NOMO-1 (cell line): ENCODE results near the gene KLF2.
"Not testable (repeated sequence)": the region's sequence is repeated elsewhere in the genome, so short reads cannot be mapped to it uniquely, and the experiment has no call there.

Source experiments
- DNase-seq, 2 experiments: peaks; one replicate each; lab custom pipeline; 2025; ENCODE audit not compliant: unreplicated experiment in 2 of 2; lab: John Stamatoyannopoulos, UW

Gene KLF2

DNA sequence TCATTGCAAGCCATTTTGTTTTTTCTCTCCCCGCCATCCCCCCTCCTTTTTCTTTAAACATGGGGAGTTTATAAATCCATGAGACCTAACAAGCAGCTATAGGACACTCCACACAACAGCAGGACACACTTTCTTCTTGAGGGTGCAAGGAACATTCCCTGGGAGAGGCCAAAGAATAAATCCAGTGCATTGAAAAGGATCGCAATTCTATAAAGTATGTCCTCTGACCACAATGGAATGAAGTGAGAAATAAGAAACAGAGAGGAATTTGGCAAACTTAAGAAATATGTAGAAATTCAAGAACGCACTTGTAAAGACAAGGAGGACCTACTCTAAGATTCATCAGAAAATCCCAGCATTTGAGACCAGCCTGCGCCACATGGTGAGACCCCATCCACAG, 11.9 kb downstream of the KLF2 start:
- no peak for DNase-seq

DNA sequence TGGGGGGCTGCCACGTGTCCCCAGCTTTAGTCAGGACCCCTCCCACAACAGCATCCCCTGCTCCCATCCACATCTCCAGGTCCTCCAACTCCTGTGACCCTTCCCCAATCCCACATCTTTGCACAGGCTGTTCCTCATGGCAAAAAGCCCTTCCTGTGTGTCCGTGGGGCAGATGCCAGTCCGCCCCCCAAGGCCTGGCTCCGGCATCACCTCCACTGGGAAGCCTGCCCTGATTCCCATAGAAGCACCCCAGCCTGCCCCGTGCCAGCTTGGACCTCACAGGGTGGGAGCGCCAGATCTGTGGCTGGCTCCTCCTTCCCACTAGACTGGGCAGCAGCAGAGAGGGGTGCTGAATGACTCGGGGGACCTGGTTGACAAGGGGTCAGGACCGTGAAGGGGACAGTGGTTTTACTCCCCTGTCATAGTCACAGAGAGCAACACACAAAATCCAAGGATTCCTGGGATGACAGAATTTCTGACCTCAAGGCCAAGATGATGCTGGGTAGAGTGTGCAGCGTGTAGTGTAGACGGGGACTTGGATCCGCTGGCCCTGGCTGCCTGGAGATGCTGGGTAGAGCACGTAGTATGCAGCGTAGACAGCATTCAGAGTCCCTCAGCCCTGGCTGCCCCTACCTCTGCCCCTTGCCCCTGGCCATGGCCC, 13.3 kb downstream of the KLF2 start:
- DNase-seq = no peak

DNA sequence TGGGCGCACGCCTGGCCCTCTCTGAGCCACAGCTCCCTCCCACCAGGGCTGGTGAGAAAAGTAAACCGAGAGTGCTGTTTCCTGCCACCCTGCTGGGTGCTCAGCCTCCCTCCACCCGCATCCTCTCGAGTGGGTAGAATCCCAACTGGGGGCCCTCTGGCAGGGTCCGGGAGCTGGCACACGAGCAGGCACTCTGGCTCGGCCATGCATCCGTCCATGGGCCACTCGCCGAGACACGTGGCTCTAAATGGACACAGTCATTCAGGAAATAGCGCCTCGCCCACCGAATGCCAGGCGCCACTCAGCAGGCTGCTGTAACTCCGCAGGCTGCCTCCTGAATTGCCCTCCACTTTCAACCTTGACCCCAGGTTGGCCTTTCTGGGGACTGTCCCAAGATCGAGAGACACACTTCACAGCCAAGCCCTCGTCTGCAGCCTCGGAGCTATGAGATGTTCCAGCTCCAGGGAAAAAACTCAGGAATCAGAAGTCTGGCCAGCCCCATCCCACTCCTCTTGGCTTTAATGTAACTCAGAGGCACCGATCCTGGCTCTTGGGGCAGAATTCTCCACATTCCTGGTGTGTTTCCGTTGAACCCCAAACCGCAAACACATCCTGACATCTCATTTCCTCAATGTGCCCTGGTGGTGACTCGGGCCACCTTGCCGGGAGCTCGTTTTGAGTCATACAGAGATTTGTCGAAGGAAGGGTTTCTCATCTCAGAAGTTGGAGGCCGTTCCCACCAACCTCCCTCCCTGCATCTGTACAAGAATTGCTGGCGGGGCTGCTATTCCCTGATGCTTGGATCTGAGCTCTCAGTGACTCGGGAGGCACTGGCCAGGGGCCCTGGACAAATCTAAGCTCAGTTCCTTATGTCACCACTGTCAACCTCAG, 14.1 kb downstream of the KLF2 start:
- peak; percentile 35 to 62 for DNase-seq

DNA sequence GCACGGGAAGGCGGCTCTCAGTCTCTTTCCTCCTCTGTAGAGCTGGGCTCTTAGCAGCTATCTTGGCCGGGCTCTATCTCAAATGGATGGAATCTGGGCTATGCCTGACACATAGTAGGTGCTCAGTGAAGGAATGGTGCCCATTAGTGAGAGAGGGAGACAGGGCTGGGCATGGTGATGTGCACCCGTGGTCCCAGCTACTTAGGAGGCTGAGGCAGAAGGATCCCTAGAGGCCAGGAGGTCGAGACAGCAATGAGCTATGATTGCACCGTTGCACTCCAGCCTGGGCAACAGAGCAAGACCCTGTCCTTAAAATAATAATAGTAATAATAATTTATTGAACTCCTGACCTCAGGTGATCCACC, 14.7 kb downstream of the KLF2 start:
- DNase-seq = no peak

DNA sequence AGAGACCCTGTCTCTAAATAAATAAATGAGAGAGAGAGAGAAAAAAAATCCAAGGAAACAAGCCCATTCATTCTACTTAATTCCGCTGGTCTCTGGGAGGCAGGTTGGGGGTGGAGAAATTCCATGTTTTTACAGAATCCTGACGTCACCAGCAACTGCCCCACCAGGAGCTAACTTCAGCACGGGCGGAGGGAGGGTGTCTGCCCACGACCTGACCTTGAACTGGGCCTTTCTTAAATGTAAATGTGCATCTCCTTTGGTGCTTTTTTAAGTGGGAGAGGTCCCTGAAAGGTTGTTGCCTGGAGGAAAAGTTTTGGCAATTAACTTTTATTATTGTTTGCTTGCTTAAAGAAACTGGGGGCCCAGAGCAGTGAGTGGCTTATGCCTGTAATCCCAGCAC, 15.5 kb downstream of the KLF2 start:
- no peak for DNase-seq

DNA sequence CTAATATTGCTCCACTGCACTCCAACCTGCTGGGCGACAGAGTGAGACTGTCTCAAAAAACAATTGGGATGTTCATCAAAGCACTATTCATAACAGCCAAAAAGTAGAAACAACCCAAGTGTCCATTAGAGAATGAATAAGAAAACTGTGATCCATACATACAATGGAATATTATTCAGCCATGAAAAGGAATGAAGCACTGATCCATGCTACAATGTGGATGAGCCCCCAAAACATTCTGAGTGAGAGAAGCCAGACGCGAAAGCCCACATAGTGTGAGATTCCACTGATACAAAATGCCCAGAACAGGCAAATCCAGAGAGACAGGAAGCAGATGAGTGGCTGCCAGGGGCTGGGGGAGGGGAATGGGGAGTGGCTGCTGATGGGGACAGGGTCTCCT, 16.0 kb downstream of the KLF2 start:
- DNase-seq = no peak

DNA sequence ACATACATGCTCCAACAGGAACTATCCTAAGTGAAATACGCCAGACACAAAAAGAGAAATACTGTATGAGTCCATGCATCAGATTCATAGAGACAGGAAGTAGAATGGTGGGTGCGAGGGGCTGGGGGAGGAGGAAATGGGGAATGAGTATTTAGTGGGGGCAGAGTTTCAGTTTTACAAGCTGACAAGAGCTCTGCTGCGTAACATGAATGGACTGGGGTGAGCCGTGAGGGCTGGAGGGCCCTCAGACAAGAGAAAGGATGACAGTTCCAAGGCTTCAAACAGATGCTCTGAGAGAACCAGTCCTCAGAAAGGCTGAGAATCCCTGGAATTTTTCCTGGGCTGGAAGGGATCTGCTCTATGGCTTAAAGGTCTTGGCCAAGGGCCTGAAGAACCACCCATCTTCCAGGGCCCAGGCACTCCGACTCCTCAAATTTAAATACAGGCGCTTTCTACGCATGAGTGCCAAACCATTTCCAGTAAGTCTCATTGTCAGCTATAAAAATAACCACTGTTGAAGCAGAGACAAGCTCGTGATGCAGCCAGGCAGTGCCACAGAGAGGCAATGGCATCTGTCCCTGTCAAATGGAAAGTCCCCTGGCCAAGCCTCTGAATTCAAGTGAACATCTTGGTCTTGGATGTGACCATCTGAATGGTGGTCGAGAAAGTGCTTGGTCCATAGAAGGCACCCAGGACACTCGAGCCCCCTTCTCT, 17.5 kb downstream of the KLF2 start:
- DNase-seq = peak; percentile 18 to 29

DNA sequence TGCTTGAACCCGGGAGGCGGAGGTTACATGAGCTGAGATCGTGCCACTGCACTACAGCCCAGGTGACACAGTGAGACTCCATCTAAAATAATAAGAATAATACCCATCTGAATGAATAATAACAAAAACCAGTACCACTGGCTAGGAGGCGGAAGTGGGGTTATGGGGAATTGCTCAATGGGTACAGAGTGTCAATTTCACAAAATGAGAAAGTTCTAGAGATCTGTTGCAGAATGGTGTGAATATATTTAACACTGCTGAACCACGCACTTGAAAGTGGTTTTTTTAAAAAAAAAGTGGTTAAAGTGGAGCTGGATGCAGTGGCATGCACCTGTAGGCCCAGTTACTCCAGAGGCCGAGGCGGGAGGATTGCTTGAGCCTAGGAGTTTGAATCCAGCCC, 18.5 kb downstream of the KLF2 start:
- peak in 1 of 2 experiments; percentile 16 for DNase-seq

DNA sequence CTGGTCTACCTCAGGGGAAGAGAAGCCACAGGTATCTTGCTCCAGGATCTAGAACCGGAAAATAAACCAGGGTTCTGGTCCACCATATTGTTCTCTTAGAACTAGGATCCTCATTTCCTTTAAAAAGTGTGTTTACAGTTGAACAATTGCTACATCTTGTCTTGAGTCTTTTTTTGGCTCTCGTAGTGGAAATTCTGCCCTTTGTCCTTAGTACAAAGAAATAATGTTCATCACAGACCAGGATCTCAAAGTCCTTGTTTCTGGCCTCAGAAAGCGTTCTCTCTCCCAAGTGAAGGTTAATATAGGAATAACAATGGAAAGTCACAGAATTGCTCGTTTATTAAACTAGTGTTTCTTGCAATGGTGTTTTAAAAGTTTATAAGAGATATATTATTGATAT, 20.8 kb downstream of the KLF2 start:
- DNase-seq = no peak

DNA sequence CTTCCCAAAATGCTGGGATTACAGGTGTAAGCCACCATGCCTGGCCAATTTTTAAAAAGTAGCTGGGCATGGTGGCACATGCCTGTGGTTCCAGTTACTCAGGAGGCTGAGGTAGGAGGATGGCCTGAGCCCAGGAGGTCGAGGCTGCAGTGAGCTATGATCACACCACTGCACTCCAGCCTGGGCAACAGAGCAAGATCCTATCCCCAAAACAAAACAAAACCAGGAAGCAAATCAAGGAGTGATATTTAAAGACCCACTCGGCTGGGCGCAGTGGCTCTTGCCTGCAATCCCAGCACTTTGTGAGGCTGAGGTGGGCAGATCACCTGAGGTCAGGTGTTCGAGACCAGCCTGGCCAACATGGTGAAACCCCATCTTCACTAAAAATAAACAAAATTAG, 22.5 kb downstream of the KLF2 start:
- not testable (repeated sequence) for DNase-seq

DNA sequence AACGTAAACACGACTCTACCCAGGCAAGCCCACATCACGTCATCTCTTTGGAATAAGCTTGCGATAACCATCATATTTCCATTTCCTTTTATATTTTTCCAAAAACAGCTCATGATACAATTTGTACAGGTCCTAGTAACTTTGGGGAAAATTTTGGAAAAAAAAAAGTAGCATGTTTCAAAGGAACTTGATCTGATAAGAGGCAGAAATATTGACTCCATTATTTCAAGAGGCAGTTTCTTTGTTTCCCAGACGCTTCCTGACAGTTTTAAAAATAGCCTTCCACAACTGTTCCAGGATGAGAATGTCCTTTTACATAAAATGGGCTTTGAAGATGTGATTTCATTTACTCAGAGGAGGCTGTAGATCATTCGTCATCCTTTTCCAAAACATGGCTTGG, 23.1 kb downstream of the KLF2 start:
- no peak for DNase-seq

DNA sequence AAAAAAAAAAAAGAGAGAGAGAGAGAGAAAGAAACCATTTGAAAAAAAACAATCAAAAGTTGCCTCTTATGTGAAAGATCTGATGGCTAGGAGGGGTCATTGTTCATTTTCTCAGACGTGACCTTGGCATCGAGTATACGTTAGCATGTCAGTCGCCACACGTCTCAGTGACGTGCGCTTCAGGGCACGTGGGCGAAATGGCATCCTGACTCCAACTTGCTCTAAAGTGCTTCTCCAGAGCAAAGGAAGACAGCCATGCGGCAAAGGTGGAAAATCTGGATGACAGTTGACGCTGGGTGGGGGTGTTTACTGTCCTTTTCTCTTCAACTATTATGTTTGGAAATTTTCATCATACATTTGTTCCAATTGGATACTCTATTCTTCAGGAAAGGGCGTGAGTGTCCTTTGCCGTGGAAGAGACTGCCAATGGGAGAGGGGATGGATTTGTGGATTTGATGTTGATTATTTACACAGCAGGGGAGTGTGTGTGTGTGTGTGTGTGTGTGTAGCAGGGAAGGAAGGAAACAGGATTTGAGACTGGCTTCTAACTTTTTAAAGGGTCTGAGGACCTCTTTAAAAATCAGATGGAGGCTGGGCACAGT, 25.0 kb downstream of the KLF2 start:
- no peak for DNase-seq

DNA sequence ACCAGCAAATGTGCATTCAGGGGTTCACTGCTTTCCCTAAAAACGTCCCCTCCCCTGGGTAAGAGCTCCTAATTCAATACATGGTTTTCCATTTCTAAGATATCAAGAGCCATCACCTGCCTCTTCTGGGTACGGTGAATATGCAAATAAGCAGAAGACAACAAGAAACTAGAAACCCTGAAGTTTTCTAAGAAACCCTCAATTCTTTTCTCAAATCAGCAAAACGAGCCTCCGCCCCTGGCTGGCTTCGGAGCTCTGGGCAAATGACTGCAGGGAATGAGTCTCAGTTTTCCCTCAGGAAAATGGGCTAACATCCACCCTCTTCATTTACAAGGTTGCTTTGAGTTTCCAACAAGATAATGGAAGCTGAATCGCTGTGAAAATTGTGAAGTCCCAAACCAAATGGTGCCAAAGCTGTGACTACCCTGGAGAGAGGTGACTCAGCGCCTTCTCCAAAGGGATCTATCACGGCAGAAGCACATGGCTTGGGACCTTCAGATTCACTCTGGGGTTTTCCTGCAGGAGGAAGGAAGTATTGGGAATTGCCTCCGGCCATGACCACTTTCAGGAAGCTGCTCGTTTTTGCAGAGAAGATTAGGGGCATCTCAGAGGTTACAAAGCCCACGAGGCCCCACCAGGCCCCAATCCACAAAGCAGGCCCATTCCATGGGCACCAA, 26.6 kb downstream of the KLF2 start:
- DNase-seq = no peak

DNA sequence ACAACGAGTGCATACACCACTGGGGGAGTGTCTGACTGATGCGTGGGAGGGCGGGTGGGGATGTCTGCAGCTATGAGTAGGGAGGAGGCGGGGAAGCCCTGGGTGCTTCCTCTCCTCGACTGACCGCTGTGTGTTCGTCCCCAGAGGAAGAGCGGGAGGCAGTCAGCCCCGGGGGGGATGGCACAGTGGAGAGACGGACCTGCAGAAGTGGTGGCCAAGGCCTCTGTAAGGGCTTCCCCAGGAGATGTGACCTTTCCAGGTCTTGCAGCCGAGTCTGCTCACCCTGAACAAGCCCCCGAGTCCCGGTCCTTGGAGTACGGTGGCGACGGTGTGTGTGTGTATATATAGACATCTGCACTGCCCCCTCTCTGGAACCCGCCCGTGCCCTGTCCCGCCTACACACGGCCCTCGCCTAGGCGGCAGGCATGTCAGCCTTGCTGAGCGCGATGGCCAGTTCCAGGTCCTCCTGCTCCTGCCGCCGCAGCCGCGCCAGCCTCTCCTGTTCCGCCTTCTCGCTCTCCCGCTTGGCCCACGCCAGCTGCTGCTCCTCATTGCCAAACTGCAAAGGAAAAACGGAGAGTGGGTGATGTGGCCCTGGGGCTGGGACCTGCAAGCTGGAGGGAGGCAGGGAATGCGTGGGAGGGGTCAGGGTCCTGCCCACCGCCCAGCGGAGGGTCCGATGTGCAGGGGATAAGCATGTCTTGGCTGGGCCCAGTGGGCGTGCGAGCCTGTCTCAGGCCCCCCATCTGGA, 30.8 kb downstream of the KLF2 start:
- no peak for DNase-seq

DNA sequence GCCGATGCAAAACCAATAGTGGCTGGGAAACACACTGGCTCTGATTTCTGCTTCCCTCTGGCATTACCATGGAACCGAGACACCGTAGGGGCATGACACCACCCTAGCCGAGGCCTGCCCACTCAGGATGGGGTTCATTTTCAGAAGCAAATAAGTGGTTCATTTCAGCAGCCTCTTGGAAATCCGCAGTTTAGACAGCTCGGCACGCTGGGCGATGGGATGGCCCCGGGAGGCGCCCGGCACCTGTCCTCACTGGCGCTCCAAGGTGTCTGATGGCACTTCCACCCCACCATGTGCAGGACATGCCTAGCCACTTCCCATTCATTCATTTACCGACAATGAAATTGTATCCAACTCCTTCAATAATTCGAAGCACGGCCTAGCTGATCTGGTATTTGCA, 33.8 kb downstream of the KLF2 start:
- DNase-seq = no peak

DNA sequence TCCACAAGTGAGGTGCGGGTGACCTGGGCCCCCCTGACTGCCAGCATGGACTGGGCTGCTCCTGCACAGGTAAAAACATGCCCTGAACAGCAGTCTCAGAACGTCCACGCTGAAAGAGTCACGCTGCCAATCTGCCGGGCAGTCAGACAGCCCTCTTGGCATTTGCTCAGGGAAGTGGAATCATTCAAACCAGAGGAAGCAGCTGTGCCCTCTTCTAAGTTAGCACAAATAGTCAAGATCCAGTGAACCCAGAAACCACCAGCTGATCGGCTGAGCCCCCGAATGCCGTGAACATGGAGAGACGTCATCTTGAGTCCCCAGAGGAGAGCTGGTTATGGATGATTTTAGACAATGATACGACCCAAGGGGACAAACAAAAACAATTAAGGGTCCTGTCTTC, 34.4 kb downstream of the KLF2 start:
- no peak for DNase-seq

DNA sequence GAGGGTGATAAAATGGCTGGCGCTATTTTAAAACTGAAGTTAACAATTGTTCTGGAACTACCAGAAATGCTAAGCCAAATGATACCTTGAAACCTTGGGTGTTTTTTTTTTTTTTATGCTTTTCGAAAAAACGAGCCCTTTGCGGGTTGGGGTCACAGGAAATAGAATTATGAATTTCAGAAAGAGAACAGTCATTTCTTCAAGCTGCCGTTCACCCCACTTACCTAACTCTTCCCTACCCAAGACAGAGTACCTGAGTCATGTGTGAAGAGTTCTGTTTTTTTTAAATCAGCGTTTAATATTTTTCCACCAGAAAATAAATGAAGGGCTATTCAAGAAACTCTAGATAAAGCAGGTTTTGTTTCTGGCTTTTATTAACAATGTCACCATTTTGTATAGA, 35.3 kb downstream of the KLF2 start:
- DNase-seq = no peak

DNA sequence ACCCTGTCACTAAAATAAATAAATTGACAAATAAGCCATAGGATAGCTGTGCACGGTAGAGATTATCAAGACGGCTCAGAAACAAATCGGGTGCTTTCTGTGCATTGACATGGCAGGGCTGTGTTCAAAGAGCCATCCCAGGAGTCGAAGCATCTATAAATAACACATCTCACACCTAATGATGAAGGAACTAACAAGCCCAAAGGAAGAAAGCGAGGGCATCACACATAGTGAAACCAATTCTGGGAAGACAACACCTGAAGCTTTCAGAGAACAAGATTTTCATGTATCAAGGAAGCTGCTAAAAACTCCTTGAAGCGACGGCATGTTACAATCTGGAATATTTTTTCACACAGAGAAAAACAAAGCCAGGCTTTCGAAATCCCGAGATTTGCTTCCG, 36.1 kb downstream of the KLF2 start:
- no peak for DNase-seq

DNA sequence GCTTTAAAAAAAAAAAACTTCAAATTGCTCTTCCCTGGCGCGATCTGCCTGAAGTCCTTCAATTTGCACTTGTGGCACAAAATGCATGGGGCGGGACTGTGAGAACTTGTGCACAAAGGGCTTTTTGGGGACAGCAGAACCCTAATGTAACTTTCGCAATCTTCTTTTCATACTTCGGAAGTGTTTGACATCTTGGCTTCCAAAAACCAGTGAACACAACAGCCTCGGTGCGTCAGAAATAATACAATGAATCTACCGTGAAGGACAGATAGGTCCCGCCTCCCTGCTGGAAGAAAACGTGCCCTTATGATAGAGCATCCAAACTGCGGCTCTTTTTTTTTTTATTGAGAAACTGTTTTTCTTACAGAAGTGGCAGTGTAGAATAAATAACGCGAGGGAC, 36.6 kb downstream of the KLF2 start:
- DNase-seq = peak in 1 of 2 experiments; percentile 74

DNA sequence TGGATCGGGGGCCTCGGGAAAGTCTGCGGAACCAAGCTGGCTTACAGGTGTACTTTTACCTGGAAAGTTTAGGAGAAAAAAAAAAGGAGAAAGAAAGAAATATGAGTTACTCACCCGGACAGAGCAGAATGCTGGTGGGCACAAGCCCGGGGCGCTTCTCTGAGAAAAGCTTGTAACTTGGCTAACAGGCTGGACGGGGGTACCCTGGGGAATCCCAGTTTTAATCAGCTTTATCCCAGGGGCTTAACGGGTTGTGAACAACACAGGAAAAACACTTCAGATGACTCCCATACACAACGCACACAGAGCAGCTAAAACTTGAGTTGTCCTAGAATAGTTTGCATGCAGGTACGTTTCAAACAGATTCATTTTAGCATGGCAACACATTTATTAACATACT, 37.3 kb downstream of the KLF2 start:
- no peak for DNase-seq
